Measurements from ENCODE around the gene OR2D3. TPM values are rescaled to one million over a fixed set of nuclear protein-coding genes. Genes with fewer than 3 reads are reported as not detected.

Gene OR2D3
- polyA plus RNA-seq, 1 of the 3 experiments (the other 2 are of a cell fraction) = not detected

DNA sequence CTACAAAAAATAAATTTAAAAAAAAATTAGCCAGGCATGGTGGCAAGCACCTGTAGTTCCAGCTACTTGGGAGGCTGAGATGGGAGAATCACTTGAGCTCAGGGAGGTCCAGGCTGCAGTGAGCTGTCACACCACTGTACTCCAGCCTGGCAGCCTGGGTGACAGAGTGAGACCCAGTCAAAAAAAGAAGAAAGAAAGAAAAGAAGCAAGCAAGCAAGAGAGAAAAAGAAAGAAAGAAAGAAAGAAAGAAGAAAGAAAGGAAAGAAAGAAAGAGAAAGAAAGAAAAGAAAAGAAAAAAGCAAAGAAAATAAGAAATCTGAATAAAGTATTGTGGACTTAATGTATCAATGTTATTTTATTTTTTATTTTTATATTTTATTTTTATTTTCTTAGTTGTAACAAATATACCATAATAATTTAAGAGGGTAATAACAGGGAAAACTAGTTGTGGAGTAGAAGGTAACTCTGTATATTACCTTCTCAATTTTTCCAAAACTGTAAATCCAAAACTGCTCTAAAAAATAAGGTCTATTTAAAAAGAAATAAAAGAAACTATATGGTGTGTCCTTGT is 4.3 kb downstream of the OR2D3 start:
- no peaks in the 10 kb centered on the region for H3K79me2 ChIP-seq (ENCODE audit: insufficient read depth)
- no peaks in the 10 kb centered on the region for H3K9me2 ChIP-seq
- peaks cover 0 to 5% of the 10 kb centered on the region in 2 experiments; a peak in 1 of 4 replicates for H3K4me1 ChIP-seq (ENCODE audit: control insufficient read depth in 1 of 2, insufficient read depth in 2 of 2, low read depth in 1 of 2, low read length in 1 of 2)
- no peaks in the 10 kb centered on the region for H4K20me1 ChIP-seq (ENCODE audit: insufficient read depth)
- no peak overlapping the region for H3K4me2 ChIP-seq
- TF ChIP-seq MXI1 (IDR thresholded peaks at IDR 0.05; ENCODE audit: low read depth, low read length) = no peak
- no peak for TF ChIP-seq RCOR1 (IDR thresholded peaks at IDR 0.05; ENCODE audit: low read length)
- no peak for TF ChIP-seq JUND (IDR thresholded peaks at IDR 0.05)
- TF ChIP-seq, protein P1, sequence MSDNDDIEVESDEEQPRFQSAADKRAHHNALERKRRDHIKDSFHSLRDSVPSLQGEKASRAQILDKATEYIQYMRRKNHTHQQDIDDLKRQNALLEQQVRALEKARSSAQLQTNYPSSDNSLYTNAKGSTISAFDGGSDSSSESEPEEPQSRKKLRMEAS (IDR thresholded peaks at IDR 0.05; ENCODE audit: low read depth) = no peak
- no peak for TF ChIP-seq TEAD4 (IDR thresholded peaks at IDR 0.05; ENCODE audit: borderline replicate concordance, insufficient read depth)
- no peak for TF ChIP-seq MEF2A (IDR thresholded peaks at IDR 0.05; ENCODE audit: borderline replicate concordance, low read depth)
- TF ChIP-seq TCF12 (IDR thresholded peaks at IDR 0.05) = no peak
- no peak for TF ChIP-seq FOXM1 (IDR thresholded peaks at IDR 0.05; ENCODE audit: low read depth)
- no peak for TF ChIP-seq ELF1 (IDR thresholded peaks at IDR 0.05)
- no peak for TF ChIP-seq ZBTB33 (IDR thresholded peaks at IDR 0.05; ENCODE audit: borderline replicate concordance, low read depth)
- no peak for TF ChIP-seq RAD21 (IDR thresholded peaks at IDR 0.05; ENCODE audit: low read length)
- TF ChIP-seq POLR2AphosphoS5 (IDR thresholded peaks at IDR 0.05; ENCODE audit: low read depth, low read length) = no peak
- no peak for TF ChIP-seq PBX3 (IDR thresholded peaks at IDR 0.05)
- TF ChIP-seq CHD2 (IDR thresholded peaks at IDR 0.05; ENCODE audit: low read length, partially characterized antibody) = no peak
- TF ChIP-seq TAF1 (IDR thresholded peaks at IDR 0.05; ENCODE audit: borderline replicate concordance, low read depth, low read length) = no peak
- no peak for TF ChIP-seq GABPA (IDR thresholded peaks at IDR 0.05; ENCODE audit: low read depth)
- TF ChIP-seq RXRA (IDR thresholded peaks at IDR 0.05; ENCODE audit: borderline replicate concordance, low read depth) = no peak
- H3K36me3 ChIP-seq (replicated peaks in 1 of 2; ENCODE audit: control insufficient read depth in 1 of 2, insufficient read depth in 2 of 2, low read length in 1 of 2) = no peaks in the 10 kb centered on the region
- no peak overlapping the region for H2AFZ ChIP-seq (ENCODE audit: low read depth)
- CTCF ChIA-PET = no interaction called here
- H3F3A ChIP-seq (replicated peaks; ENCODE audit: insufficient read depth) = no peaks in the 10 kb centered on the region
- no peaks in the 10 kb centered on the region for H3K27me3 ChIP-seq (ENCODE audit: insufficient read depth)
- H3K27ac ChIP-seq (ENCODE audit: low read depth in 2 of 2, low read length in 1 of 2) = no peak overlapping the region
- no peak for DNase-seq
- no peak overlapping the region for H3K9ac ChIP-seq
- no peak overlapping the region for H3K4me3 ChIP-seq (ENCODE audit: low read depth in 2 of 2, low read length in 1 of 2)
- no peaks in the 10 kb centered on the region for H3K9me3 ChIP-seq
- POLR2A ChIA-PET = no interaction called here
